ENCODE results near the gene SH3PXD2A.

- no peak for TF ChIP-seq CTCF (IDR thresholded peaks at IDR 0.05)
- no peak for TF ChIP-seq POLR2A (IDR thresholded peaks at IDR 0.05)
These were observed 241.8 kb downstream of the SH3PXD2A start for GRCh38 chr10:103613616-103614015.
